Measurements from ENCODE around the gene TANK. TPM values are rescaled to one million over a fixed set of nuclear protein-coding genes. Genes with fewer than 3 reads are reported as not detected.

The TANK gene
- total and polyA plus RNA-seq, 2 of the 13 experiments (the other 11 are each of a cell fraction or from before 2014, with no cell fraction given): 66.9 to 96.1 TPM

DNA sequence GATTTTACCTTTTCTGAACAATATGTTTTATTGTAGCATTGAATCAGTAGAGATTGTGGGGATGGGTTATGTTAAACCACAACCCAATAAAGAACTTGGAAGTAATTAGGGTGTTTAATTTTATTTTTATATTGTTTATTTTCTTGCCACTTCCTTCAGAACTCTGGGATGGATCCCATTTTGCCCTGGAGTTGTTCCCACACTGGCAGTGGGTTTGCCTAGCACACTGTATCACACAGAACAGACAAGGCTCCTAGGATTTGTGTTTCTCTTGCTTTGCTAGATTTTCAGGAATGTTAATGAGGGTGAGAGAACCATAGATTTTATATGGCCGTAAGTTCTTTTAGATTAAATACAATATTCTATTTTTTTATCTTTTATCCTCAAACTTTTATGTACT, 59.0 kb downstream of the TANK start:
- in situ Hi-C loops (cut with HindIII; ENCODE audit: extremely low pct_ligation_motif_present, low pct_unique_long_range_greater_than_20kb) (no loop called here), intact Hi-C loops (cut with micrococcal nuclease; ENCODE audit: unreplicated experiment) (no loop called here)
- POLR2A ChIA-PET: no interaction called here
- Histone ChIP-seq H3K79me2 (ENCODE audit: insufficient read depth, low read length) (no peaks in the 10 kb centered on the region), H3K9me3 (ENCODE audit: low read length) (no peaks in the 10 kb centered on the region), H4K20me1 (ENCODE audit: insufficient read depth, low read length) (no peaks in the 10 kb centered on the region; the same call in 1 of the 2 replicates), H3K27ac (ENCODE audit: extremely low read length, insufficient read depth, low read length) (no peak overlapping the region), H3K4me2 (ENCODE audit: low read depth, low read length) (no peak overlapping the region), H2AFZ (ENCODE audit: low read length) (no peak overlapping the region), H3K36me3 (replicated peaks in 1 of 2; ENCODE audit: control insufficient read depth in 1 of 2, insufficient read depth in 2 of 2, low read length in 2 of 2) (peaks cover 1 to 6% of the 10 kb centered on the region in 2 experiments; a peak in 1 of 5 replicates), H3K4me1 (ENCODE audit: insufficient read depth, low read length) (no peaks in the 10 kb centered on the region), H3K4me3 (replicated peaks in 1 of 3; ENCODE audit: insufficient read depth in 1 of 3, low read depth in 2 of 3, low read length in 3 of 3) (no peak overlapping the region), H3K27me3 (ENCODE audit: control insufficient read depth in 1 of 2, insufficient read depth in 2 of 2, low read length in 2 of 2) (no peaks in the 10 kb centered on the region), H3K9ac (ENCODE audit: insufficient read depth, low read depth, low read length) (no peak overlapping the region)
- CTCF ChIA-PET (ENCODE audit: low intra/inter-chr PET ratio, low total read pairs): no interaction called here
- ATAC-seq (no peak), FAIRE-seq (no peak), DNase-seq (ENCODE audit: low spot score) (no peak)
- WGBS (ENCODE audit: low lambda C conversion rate): 91% methylated on average over 1 of the region's 1 CpG
- no TSS peak for BruUV-seq (replicated peaks)
- TF ChIP-seq ATM (IDR thresholded peaks at IDR 0.05; ENCODE audit: borderline replicate concordance): no peak
- TF ChIP-seq, protein P1, sequence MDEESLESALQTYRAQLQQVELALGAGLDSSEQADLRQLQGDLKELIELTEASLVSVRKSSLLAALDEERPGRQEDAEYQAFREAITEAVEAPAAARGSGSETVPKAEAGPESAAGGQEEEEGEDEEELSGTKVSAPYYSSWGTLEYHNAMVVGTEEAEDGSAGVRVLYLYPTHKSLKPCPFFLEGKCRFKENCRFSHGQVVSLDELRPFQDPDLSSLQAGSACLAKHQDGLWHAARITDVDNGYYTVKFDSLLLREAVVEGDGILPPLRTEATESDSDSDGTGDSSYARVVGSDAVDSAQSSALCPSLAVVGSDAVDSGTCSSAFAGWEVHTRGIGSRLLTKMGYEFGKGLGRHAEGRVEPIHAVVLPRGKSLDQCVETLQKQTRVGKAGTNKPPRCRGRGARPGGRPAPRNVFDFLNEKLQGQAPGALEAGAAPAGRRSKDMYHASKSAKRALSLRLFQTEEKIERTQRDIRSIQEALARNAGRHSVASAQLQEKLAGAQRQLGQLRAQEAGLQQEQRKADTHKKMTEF (CRISPR knock-in tag; IDR thresholded peaks at IDR 0.05): no peak
- no peak for TF ChIP-seq ZNF546 (CRISPR knock-in tag; conservative IDR thresholded peaks at IDR 0.05)
- TF ChIP-seq, protein P2, sequence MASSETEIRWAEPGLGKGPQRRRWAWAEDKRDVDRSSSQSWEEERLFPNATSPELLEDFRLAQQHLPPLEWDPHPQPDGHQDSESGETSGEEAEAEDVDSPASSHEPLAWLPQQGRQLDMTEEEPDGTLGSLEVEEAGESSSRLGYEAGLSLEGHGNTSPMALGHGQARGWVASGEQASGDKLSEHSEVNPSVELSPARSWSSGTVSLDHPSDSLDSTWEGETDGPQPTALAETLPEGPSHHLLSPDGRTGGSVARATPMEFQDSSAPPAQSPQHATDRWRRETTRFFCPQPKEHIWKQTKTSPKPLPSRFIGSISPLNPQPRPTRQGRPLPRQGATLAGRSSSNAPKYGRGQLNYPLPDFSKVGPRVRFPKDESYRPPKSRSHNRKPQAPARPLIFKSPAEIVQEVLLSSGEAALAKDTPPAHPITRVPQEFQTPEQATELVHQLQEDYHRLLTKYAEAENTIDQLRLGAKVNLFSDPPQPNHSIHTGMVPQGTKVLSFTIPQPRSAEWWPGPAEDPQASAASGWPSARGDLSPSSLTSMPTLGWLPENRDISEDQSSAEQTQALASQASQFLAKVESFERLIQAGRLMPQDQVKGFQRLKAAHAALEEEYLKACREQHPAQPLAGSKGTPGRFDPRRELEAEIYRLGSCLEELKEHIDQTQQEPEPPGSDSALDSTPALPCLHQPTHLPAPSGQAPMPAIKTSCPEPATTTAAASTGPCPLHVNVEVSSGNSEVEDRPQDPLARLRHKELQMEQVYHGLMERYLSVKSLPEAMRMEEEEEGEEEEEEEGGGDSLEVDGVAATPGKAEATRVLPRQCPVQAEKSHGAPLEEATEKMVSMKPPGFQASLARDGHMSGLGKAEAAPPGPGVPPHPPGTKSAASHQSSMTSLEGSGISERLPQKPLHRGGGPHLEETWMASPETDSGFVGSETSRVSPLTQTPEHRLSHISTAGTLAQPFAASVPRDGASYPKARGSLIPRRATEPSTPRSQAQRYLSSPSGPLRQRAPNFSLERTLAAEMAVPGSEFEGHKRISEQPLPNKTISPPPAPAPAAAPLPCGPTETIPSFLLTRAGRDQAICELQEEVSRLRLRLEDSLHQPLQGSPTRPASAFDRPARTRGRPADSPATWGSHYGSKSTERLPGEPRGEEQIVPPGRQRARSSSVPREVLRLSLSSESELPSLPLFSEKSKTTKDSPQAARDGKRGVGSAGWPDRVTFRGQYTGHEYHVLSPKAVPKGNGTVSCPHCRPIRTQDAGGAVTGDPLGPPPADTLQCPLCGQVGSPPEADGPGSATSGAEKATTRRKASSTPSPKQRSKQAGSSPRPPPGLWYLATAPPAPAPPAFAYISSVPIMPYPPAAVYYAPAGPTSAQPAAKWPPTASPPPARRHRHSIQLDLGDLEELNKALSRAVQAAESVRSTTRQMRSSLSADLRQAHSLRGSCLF (CRISPR knock-in tag; IDR thresholded peaks at IDR 0.05; ENCODE audit: borderline replicate concordance): no peak
- TF ChIP-seq ZNF558 (CRISPR knock-in tag; IDR thresholded peaks at IDR 0.05; ENCODE audit: borderline replicate concordance): no peak
- TF ChIP-seq, protein P3, sequence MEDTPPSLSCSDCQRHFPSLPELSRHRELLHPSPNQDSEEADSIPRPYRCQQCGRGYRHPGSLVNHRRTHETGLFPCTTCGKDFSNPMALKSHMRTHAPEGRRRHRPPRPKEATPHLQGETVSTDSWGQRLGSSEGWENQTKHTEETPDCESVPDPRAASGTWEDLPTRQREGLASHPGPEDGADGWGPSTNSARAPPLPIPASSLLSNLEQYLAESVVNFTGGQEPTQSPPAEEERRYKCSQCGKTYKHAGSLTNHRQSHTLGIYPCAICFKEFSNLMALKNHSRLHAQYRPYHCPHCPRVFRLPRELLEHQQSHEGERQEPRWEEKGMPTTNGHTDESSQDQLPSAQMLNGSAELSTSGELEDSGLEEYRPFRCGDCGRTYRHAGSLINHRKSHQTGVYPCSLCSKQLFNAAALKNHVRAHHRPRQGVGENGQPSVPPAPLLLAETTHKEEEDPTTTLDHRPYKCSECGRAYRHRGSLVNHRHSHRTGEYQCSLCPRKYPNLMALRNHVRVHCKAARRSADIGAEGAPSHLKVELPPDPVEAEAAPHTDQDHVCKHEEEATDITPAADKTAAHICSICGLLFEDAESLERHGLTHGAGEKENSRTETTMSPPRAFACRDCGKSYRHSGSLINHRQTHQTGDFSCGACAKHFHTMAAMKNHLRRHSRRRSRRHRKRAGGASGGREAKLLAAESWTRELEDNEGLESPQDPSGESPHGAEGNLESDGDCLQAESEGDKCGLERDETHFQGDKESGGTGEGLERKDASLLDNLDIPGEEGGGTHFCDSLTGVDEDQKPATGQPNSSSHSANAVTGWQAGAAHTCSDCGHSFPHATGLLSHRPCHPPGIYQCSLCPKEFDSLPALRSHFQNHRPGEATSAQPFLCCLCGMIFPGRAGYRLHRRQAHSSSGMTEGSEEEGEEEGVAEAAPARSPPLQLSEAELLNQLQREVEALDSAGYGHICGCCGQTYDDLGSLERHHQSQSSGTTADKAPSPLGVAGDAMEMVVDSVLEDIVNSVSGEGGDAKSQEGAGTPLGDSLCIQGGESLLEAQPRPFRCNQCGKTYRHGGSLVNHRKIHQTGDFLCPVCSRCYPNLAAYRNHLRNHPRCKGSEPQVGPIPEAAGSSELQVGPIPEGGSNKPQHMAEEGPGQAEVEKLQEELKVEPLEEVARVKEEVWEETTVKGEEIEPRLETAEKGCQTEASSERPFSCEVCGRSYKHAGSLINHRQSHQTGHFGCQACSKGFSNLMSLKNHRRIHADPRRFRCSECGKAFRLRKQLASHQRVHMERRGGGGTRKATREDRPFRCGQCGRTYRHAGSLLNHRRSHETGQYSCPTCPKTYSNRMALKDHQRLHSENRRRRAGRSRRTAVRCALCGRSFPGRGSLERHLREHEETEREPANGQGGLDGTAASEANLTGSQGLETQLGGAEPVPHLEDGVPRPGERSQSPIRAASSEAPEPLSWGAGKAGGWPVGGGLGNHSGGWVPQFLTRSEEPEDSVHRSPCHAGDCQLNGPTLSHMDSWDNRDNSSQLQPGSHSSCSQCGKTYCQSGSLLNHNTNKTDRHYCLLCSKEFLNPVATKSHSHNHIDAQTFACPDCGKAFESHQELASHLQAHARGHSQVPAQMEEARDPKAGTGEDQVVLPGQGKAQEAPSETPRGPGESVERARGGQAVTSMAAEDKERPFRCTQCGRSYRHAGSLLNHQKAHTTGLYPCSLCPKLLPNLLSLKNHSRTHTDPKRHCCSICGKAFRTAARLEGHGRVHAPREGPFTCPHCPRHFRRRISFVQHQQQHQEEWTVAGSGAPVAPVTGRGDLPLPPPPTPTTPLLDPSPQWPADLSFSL (CRISPR knock-in tag; IDR thresholded peaks at IDR 0.05): no peak
- TF ChIP-seq ZBTB21 (CRISPR knock-in tag; IDR thresholded peaks at IDR 0.05): no peak
- TF ChIP-seq MTA1 (CRISPR knock-in tag; IDR thresholded peaks at IDR 0.05; ENCODE audit: borderline replicate concordance): no peak
- TF ChIP-seq, protein P4, sequence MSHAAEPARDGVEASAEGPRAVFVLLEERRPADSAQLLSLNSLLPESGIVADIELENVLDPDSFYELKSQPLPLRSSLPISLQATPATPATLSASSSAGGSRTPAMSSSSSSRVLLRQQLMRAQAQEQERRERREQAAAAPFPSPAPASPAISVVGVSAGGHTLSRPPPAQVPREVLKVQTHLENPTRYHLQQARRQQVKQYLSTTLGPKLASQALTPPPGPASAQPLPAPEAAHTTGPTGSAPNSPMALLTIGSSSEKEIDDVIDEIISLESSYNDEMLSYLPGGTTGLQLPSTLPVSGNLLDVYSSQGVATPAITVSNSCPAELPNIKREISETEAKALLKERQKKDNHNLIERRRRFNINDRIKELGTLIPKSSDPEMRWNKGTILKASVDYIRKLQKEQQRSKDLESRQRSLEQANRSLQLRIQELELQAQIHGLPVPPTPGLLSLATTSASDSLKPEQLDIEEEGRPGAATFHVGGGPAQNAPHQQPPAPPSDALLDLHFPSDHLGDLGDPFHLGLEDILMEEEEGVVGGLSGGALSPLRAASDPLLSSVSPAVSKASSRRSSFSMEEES (CRISPR knock-in tag; IDR thresholded peaks at IDR 0.05): no peak
- TF ChIP-seq POLR2AphosphoS5 (IDR thresholded peaks at IDR 0.05; ENCODE audit: low read depth, low read length): no peak

Measured in HepG2 (cell line).